SK-N-SH (cell line): ENCODE measurements around the gene MAMDC4. TPM values are rescaled to one million over a fixed set of nuclear protein-coding genes. Genes with fewer than 3 reads are reported as not detected.

Experiments
- CTCF ChIA-PET: fragments of 300-600, 350-600 bp; formaldehyde crosslinking; extraction: SDS; loops from one replicate; lab custom pipeline; 2021; lab: Yijun Ruan, JAX
- POLR2A ChIA-PET: fragments of 350-600 bp; sonication (Branson Sonifier 250); formaldehyde crosslinking; extraction: SDS; loops from one replicate; lab custom pipeline; 2020; ENCODE audit warnings: antibody characterized with exemption, inconsistent platforms; lab: Yijun Ruan, JAX
- DNase-seq: peaks from one replicate; pipeline ENCODE4 v3.0.0; 2012
- H2AFZ ChIP-seq: fragments of 200-600 bp; sonication (generic); 2 replicates; pipeline ENCODE4 v1.8.1; 2016; ENCODE audit warnings: antibody characterized with exemption, mild to moderate bottlenecking, low read depth
- H3F3A ChIP-seq: fragments of 200-600 bp; sonication (generic); replicated peaks from 2 replicates; pipeline ENCODE3; 2016; ENCODE audit warnings: antibody characterized with exemption, mild to moderate bottlenecking; ENCODE audit not compliant: insufficient read depth
- H3K27ac ChIP-seq, 2 experiments: fragments of 200-500 bp in 1 of 2; fragments of 200-600 bp in 1 of 2; sonication (Bioruptor generic) in 1 of 2; sonication (generic), shearing (Covaris generic) in 1 of 2; 2 replicates each; pipeline versions ENCODE4 v1.5.1 to v1.6.1; 2014 to 2016; ENCODE audit warnings: low read depth in 2 of 2, inconsistent platforms in 1 of 2, low read length in 1 of 2, mild to moderate bottlenecking in 1 of 2, mixed read lengths in 1 of 2
- H3K27me3 ChIP-seq: fragments of 200-600 bp; sonication (generic), shearing (Covaris generic); 2 replicates; pipeline ENCODE4 v1.6.1; 2016; ENCODE audit warnings: mixed run types; ENCODE audit not compliant: insufficient read depth
- H3K36me3 ChIP-seq, 2 experiments: fragments of 200-500 bp in 1 of 2; fragments of 200-600 bp in 1 of 2; sonication (Bioruptor generic) in 1 of 2; sonication (generic) in 1 of 2; replicated peaks in 1 of 2; 2 replicates each; pipeline versions ENCODE3 to v1.5.1; 2014 to 2016; ENCODE audit warnings: low read length in 1 of 2, mild to moderate bottlenecking in 1 of 2; ENCODE audit not compliant: insufficient read depth in 2 of 2, control insufficient read depth in 1 of 2
- H3K4me1 ChIP-seq, 2 experiments: fragments of 200-500 bp in 1 of 2; fragments of 200-600 bp in 1 of 2; sonication (Bioruptor generic) in 1 of 2; sonication (generic), shearing (Covaris generic) in 1 of 2; 2 replicates each; pipeline versions ENCODE4 v1.5.1 to v1.6.1; 2014 to 2016; ENCODE audit warnings: low read depth in 1 of 2, low read length in 1 of 2, mixed run types in 1 of 2; ENCODE audit not compliant: insufficient read depth in 2 of 2, control insufficient read depth in 1 of 2
- H3K4me2 ChIP-seq: fragments of 200-600 bp; sonication (generic), shearing (Covaris generic); 2 replicates; pipeline ENCODE4 v1.6.1; 2017; ENCODE audit warnings: mixed run types
- H3K4me3 ChIP-seq, 2 experiments: fragments of 200-500 bp in 1 of 2; fragments of 200-600 bp in 1 of 2; sonication (Bioruptor generic) in 1 of 2; sonication (generic), shearing (Covaris generic) in 1 of 2; 2 replicates each; pipeline versions ENCODE4 v1.5.1 to v1.8.1; 2014 to 2016; ENCODE audit warnings: low read depth in 2 of 2, inconsistent platforms in 1 of 2, low read length in 1 of 2, mild to moderate bottlenecking in 1 of 2, mixed read lengths in 1 of 2, moderate library complexity in 1 of 2
- H3K79me2 ChIP-seq: fragments of 200-600 bp; sonication (generic); 2 replicates; pipeline ENCODE4 v1.8.1; 2017; ENCODE audit warnings: mild to moderate bottlenecking; ENCODE audit not compliant: insufficient read depth
- H3K9ac ChIP-seq: fragments of 200-600 bp; sonication (generic); 2 replicates; pipeline ENCODE4 v1.6.1; 2017; ENCODE audit warnings: mixed run types
- H3K9me2 ChIP-seq: fragments of 200-600 bp; sonication (generic); 2 replicates; pipeline ENCODE4 v1.6.1; 2017; ENCODE audit warnings: mixed run types
- H3K9me3 ChIP-seq: fragments of 200-600 bp; sonication (generic); 2 replicates; pipeline ENCODE4 v1.6.1; 2017; ENCODE audit warnings: mixed run types, mild to moderate bottlenecking, moderate library complexity
- H4K20me1 ChIP-seq: fragments of 200-600 bp; sonication (generic); 2 replicates; pipeline ENCODE4 v1.6.1; 2017; ENCODE audit warnings: mild to moderate bottlenecking, mixed run types; ENCODE audit not compliant: insufficient read depth
- EZH2phosphoT487 ChIP-seq: fragments of 200-600 bp; sonication (generic); IDR thresholded peaks from 2 replicates; pipeline ENCODE4 v1.6.1; 2017; ENCODE audit warnings: low read depth, mixed run types, mild to moderate bottlenecking, antibody characterized with exemption, moderate library complexity, borderline replicate concordance
- FOXM1 ChIP-seq: IDR thresholded peaks from 2 replicates; pipeline ENCODE4 v1.4.0; 2012; ENCODE audit warnings: low read depth, mild to moderate bottlenecking
- GATA2 ChIP-seq: sonication (generic); formaldehyde crosslinking; IDR thresholded peaks from 2 replicates; pipeline ENCODE4 v1.5.0; 2020; ENCODE audit warnings: mild to moderate bottlenecking, missing genetic modification reagents
- MEF2A ChIP-seq: IDR thresholded peaks from 2 replicates; pipeline ENCODE4 v1.4.0; 2012; ENCODE audit warnings: low read depth, borderline replicate concordance
- MXI1 ChIP-seq: IDR thresholded peaks from 2 replicates; pipeline ENCODE4 v1.6.1; 2012; ENCODE audit warnings: mild to moderate bottlenecking, low read depth, low read length, improper control_type of control experiment
- RCOR1 ChIP-seq: fragments of 150-350 bp; IDR thresholded peaks from 2 replicates; pipeline ENCODE4 v1.6.1; 2017; ENCODE audit warnings: antibody characterized with exemption, low read length
- RFX5 ChIP-seq: IDR thresholded peaks from 2 replicates; pipeline ENCODE4 v1.6.1; 2012; ENCODE audit warnings: mild to moderate bottlenecking, improper control_type of control experiment, low read length
- SIN3A ChIP-seq: IDR thresholded peaks from 2 replicates; pipeline ENCODE4 v1.6.1; 2012; ENCODE audit warnings: low read depth, mild to moderate bottlenecking, low read length, moderate library complexity, borderline replicate concordance
- TAF1 ChIP-seq: IDR thresholded peaks from 2 replicates; pipeline ENCODE4 v1.6.1; 2012; ENCODE audit warnings: low read depth, mild to moderate bottlenecking, low read length, moderate library complexity, borderline replicate concordance
- YY1 ChIP-seq: IDR thresholded peaks from 2 replicates; pipeline ENCODE4 v1.4.0; 2012; ENCODE audit warnings: low read depth, mild to moderate bottlenecking
- WGBS: methylation state at CpG from one replicate; pipeline ENCODE4 v1.1.6; 2017; ENCODE audit warnings: low lambda C conversion rate; 5-methylcytosine and 5-hydroxymethylcytosine counted together
- polyA plus RNA-seq, 3 experiments: library from polyadenylated mRNA; depleted of rRNA; stranded (reverse); fragments of >200 nt; gene quantifications; 2 replicates each; pipeline ENCODE4 v1.2.3, GENCODE V29; 2012
- TF ChIP-seq, protein P1 (sequence below): IDR thresholded peaks from 2 replicates; pipeline ENCODE4 v1.4.0; 2012; ENCODE audit warnings: low read depth, borderline replicate concordance
- TF ChIP-seq, protein P2 (sequence below): fragments of 200-600 bp; sonication (generic); IDR thresholded peaks from 2 replicates; pipeline ENCODE4 v1.6.1; 2017; ENCODE audit warnings: antibody characterized with exemption, mild to moderate bottlenecking, moderate library complexity
- TF ChIP-seq, protein P3 (sequence below): fragments of 150-350 bp; IDR thresholded peaks from 2 replicates; pipeline ENCODE4 v1.6.1; 2017; ENCODE audit warnings: antibody characterized with exemption, low read length, low read depth, borderline replicate concordance
- TF ChIP-seq, protein P4 (sequence below): IDR thresholded peaks from 2 replicates; pipeline ENCODE4; 2012

MAMDC4 gene
- polyA plus RNA-seq, 1 of the 3 experiments (the other 2 are of a cell fraction) = 4.2 TPM

DNA sequence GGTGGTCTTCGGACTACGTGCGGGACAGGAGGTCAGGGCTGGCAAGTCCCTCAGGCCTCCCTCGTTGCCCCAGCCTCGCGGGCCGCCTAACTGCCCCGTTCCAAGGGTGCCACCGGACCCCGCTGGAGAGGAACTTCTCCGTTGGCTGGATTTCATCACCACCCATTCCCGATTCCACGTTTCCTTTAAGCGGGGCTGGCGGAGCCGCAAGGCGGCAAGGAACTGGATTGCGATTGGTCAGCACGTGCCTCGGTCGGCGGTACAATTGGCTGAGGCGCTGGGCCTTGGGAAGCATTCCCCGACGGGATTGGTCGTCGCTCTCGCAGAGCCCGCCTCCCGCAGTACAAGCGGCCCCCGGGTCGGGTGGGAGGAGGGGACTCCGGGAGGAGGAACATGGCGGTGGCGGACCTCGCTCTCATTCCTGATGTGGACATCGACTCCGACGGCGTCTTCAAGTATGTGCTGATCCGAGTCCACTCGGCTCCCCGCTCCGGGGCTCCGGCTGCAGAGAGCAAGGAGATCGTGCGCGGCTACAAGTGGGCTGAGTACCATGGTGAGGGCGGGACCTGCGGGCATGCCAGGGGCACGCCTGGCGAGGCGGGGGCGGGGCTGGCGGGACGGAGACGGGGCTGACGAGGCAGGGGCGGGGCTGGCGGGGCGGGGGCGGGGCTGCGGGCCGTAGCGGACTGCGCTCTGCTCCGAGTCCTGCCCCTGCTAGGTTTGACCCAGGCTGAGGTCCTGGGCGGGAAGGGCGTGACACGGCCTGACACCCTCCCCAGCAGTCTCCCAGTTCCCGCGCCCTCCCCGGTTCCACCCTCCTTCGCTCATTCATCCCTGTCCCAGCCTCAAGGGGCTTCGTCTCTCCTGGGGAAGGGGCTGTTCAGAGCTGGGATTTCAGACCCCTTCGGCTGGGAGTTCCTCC lies 2.8 kb upstream of the MAMDC4 start, which contains the start of gene PHPT1 (continued):
- TF ChIP-seq, protein P1, sequence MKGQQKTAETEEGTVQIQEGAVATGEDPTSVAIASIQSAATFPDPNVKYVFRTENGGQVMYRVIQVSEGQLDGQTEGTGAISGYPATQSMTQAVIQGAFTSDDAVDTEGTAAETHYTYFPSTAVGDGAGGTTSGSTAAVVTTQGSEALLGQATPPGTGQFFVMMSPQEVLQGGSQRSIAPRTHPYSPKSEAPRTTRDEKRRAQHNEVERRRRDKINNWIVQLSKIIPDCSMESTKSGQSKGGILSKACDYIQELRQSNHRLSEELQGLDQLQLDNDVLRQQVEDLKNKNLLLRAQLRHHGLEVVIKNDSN = peak; percentile 76; the same call in 1 of the 2 replicates
- TF ChIP-seq, protein P2, sequence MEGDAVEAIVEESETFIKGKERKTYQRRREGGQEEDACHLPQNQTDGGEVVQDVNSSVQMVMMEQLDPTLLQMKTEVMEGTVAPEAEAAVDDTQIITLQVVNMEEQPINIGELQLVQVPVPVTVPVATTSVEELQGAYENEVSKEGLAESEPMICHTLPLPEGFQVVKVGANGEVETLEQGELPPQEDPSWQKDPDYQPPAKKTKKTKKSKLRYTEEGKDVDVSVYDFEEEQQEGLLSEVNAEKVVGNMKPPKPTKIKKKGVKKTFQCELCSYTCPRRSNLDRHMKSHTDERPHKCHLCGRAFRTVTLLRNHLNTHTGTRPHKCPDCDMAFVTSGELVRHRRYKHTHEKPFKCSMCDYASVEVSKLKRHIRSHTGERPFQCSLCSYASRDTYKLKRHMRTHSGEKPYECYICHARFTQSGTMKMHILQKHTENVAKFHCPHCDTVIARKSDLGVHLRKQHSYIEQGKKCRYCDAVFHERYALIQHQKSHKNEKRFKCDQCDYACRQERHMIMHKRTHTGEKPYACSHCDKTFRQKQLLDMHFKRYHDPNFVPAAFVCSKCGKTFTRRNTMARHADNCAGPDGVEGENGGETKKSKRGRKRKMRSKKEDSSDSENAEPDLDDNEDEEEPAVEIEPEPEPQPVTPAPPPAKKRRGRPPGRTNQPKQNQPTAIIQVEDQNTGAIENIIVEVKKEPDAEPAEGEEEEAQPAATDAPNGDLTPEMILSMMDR = no peak
- no peak for TF ChIP-seq EZH2phosphoT487
- peak; percentile 41; the same call in 1 of the 2 replicates for TF ChIP-seq TAF1
- TF ChIP-seq, protein P3, sequence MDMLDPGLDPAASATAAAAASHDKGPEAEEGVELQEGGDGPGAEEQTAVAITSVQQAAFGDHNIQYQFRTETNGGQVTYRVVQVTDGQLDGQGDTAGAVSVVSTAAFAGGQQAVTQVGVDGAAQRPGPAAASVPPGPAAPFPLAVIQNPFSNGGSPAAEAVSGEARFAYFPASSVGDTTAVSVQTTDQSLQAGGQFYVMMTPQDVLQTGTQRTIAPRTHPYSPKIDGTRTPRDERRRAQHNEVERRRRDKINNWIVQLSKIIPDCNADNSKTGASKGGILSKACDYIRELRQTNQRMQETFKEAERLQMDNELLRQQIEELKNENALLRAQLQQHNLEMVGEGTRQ = peak; percentile 31; the same call in 1 of the 2 replicates
- TF ChIP-seq GATA2 (CRISPR knock-in tag) = no peak
- TF ChIP-seq MXI1 = peak; percentile 64; the same call in 1 of the 2 replicates
- TF ChIP-seq RFX5 = no peak
- TF ChIP-seq, all 33 proteins: peak for 11

DNA sequence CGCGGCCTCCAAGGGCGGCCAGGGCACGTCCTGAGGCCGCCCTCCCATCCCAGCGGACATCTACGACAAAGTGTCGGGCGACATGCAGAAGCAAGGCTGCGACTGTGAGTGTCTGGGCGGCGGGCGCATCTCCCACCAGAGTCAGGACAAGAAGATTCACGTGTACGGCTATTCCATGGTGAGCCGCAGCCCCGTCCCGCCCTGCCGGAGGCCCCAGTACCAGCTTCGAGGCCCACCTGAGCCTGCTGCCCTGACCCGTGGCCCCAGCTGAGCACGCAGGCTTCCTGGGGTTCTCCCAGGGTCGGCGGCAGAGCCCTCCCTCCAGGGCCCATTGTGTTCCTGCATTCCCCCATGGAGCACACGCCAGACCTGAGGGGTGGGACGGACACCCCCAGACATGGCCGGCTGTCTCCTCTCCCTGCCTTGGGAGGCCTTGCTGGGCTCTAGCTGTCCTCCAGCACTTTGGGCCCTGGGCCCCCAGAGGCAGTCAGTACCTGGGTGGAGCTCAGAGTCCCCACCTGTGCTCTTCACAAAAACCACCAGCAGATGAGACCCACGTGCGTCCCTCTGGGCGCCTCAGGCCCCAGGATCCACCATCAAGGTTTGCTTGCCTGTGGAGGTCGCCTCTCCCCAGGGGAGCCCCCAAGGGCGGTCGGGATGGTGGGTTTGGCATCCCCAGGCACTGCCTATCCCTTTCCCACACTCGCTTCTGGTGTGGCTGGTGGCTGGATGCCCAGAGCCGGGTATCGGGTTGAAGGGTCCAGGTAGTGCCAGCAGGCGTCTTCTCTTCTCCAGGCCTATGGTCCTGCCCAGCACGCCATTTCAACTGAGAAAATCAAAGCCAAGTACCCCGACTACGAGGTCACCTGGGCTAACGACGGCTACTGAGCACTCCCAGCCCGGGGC lies 1.9 kb upstream of the MAMDC4 start:
- H3F3A ChIP-seq = no peaks in the 10 kb centered on the region
- peaks cover 0 to 13% of the 10 kb centered on the region in 2 experiments for H3K36me3 ChIP-seq
- H3K4me2 ChIP-seq = peak overlapping the region; percentile 96
- H2AFZ ChIP-seq = no peak overlapping the region
- H3K27me3 ChIP-seq = no peaks in the 10 kb centered on the region
- peak overlapping the region; percentile 72 to 84; a peak in 3 of 4 replicates for H3K27ac ChIP-seq
- H4K20me1 ChIP-seq = no peaks in the 10 kb centered on the region; the same call in 1 of the 2 replicates
- H3K79me2 ChIP-seq = peaks cover 23% of the 10 kb centered on the region; the same call in 1 of the 2 replicates
- H3K4me3 ChIP-seq = peak overlapping the region; percentile 89 to 97
- H3K9me3 ChIP-seq = no peaks in the 10 kb centered on the region
- WGBS = 47% methylated on average over 32 of the region's 43 CpGs
- peaks cover 4 to 13% of the 10 kb centered on the region in 2 experiments; a peak in 2 of 4 replicates for H3K4me1 ChIP-seq
- no peak for DNase-seq
- peak overlapping the region; percentile 84 for H3K9ac ChIP-seq
- POLR2A ChIA-PET = interaction anchor here (1.2 kb wide), 1 partner anchor 16 kb away, joined by 3 read pairs; the partner anchor contains the start of gene EDF1
- CTCF ChIA-PET = interaction anchor here (1.5 kb wide), 1 partner anchor 10 kb away, joined by 7 read pairs; no protein-coding TSS in a partner anchor
- TF ChIP-seq, protein P4, sequence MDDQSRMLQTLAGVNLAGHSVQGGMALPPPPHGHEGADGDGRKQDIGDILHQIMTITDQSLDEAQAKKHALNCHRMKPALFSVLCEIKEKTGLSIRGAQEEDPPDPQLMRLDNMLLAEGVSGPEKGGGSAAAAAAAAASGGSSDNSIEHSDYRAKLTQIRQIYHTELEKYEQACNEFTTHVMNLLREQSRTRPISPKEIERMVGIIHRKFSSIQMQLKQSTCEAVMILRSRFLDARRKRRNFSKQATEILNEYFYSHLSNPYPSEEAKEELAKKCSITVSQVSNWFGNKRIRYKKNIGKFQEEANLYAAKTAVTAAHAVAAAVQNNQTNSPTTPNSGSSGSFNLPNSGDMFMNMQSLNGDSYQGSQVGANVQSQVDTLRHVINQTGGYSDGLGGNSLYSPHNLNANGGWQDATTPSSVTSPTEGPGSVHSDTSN = no peak; the same call in 1 of the 2 replicates
- TF ChIP-seq MEF2A (no peak), FOXM1 (no peak), YY1 (no peak), RCOR1 (no peak), SIN3A (no peak; the same call in 1 of the 2 replicates)
- TF ChIP-seq, all 33 proteins: peak for 0
- no peaks in the 10 kb centered on the region for H3K9me2 ChIP-seq
